Psoas muscle (tissue), 8 donors: ENCODE data around the gene BPIFB1. TPM values are rescaled to one million over a fixed set of nuclear protein-coding genes. Genes with fewer than 3 reads are reported as not detected.

Experiments used
- ATAC-seq, 4 donors: fragments of 200-7000 bp; cut with Tn5 transposase; one replicate each; pipeline ENCODE4 v1.9.1; 2020; ENCODE audit warnings: moderate library complexity in 3 of 4, mild to moderate bottlenecking in 2 of 4
- DNase-seq, 2 donors: peaks; one replicate each; pipeline ENCODE4 v3.0.0-alpha.2; 2020
- H3K27ac ChIP-seq: fragments of 200-600 bp; one replicate; pipeline ENCODE4 v1.8.0; 2022
- H3K27me3 ChIP-seq, 3 donors: fragments of 200-600 bp in 1 of 3; one replicate each; pipeline versions ENCODE4 v1.6.1 to v1.8.0; 2013 to 2022; ENCODE audit warnings: low read length in 2 of 3, mild to moderate bottlenecking in 2 of 3, moderate library complexity in 1 of 3; ENCODE audit not compliant: insufficient read depth in 3 of 3
- H3K36me3 ChIP-seq, 2 donors: fragments of 200-600 bp in 1 of 2; one replicate each; pipeline versions ENCODE4 v1.6.1 to v1.8.0; 2013 to 2022; ENCODE audit warnings: low read depth in 1 of 2, mild to moderate bottlenecking in 1 of 2, moderate library complexity in 1 of 2; ENCODE audit not compliant: insufficient read depth in 1 of 2
- H3K4me1 ChIP-seq: fragments of 200-600 bp; one replicate; pipeline ENCODE4 v1.8.0; 2022
- H3K4me3 ChIP-seq: fragments of 200-600 bp; one replicate; pipeline ENCODE4 v1.8.0; 2022; ENCODE audit warnings: mild to moderate bottlenecking
- H3K9me3 ChIP-seq: fragments of 200-600 bp; one replicate; pipeline ENCODE4 v1.8.0; 2022
- WGBS, 3 donors: extraction: QIAGEN DNeasy Blood & Tissue Kit; methylation state at CpG; one replicate each; pipeline versions ENCODE4 v1.1.6 to v1.1.7; 2013; 5-methylcytosine and 5-hydroxymethylcytosine counted together
- intact Hi-C, 2 donors: fragments of 100-400 bp; cut with DNase I; formaldehyde crosslinking; loops; one replicate each; pipeline versions ENCODE4 v1.11.0 to v1.14.2; 2022
- polyA plus RNA-seq, 3 donors: library from polyadenylated mRNA; stranded (reverse); fragments of 200-250 nt; gene quantifications; one replicate each; pipeline ENCODE4 v1.2.3, GENCODE V29; 2013
- total RNA-seq, 4 donors: library from RNA; stranded (reverse); fragmentation: NEBNext Ultra II Directional in 2 of 4; extraction: Animal tissue kit (Norgen Biotek cat#: 25700) in 2 of 4; gene quantifications; one replicate each; pipeline versions ENCODE4 v1.2.1 to v1.2.4, GENCODE V29; 2021 to 2023
- TF ChIP-seq, protein P1 (sequence below): fragments of 200-600 bp; IDR thresholded peaks from one replicate; pipeline ENCODE4 v1.8.0; 2022; ENCODE audit warnings: antibody characterized with exemption
- donor health status: healthy with polysubstance abuse.
- donor health status: DM: no; HTN: no; CAD: no; lungs with moderate emphysema.
- donor health status: Bipolar disorder and iron deficiency.
- donor health status: healthy.
- donor health status: DM: yes; HTN: yes; CAD: no.
- donor health status: DM: no; HTN: no; CAD: no.
- donor health status: DM: no; HTN: no; CAD: no.
- donor health status: DM: yes; HTN: yes; CAD: no.

BPIFB1 gene
- total and polyA plus RNA-seq, 7 donors: 0.04 TPM; not detected in 6

GRCh38 chr20:33277471-33278441 lies 5.3 kb upstream of the BPIFB1 start:
- ATAC-seq: no peak
- Histone ChIP-seq H3K9me3 (no peaks in the 10 kb centered on the region), H3K36me3 (no peaks in the 10 kb centered on the region), H3K27me3 (peaks cover 0 to 39% (median 6%) of the 10 kb centered on the region in 3 donors), H3K27ac (no peak overlapping the region), H3K4me1 (no peaks in the 10 kb centered on the region), H3K4me3 (no peak overlapping the region)
- no peak for DNase-seq
- intact Hi-C loops: no loop called here
- TF ChIP-seq, protein P1, sequence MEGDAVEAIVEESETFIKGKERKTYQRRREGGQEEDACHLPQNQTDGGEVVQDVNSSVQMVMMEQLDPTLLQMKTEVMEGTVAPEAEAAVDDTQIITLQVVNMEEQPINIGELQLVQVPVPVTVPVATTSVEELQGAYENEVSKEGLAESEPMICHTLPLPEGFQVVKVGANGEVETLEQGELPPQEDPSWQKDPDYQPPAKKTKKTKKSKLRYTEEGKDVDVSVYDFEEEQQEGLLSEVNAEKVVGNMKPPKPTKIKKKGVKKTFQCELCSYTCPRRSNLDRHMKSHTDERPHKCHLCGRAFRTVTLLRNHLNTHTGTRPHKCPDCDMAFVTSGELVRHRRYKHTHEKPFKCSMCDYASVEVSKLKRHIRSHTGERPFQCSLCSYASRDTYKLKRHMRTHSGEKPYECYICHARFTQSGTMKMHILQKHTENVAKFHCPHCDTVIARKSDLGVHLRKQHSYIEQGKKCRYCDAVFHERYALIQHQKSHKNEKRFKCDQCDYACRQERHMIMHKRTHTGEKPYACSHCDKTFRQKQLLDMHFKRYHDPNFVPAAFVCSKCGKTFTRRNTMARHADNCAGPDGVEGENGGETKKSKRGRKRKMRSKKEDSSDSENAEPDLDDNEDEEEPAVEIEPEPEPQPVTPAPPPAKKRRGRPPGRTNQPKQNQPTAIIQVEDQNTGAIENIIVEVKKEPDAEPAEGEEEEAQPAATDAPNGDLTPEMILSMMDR: no peak
- WGBS, 3 donors: 39 to 51% (median 44%) methylated on average over 13 of the region's 13 CpGs

- Histone ChIP-seq H3K4me3 (no peak overlapping the region), H3K4me1 (no peaks in the 10 kb centered on the region), H3K27ac (no peak overlapping the region), H3K27me3 (peaks cover 0 to 46% (median 9%) of the 10 kb centered on the region in 3 donors), H3K36me3 (no peaks in the 10 kb centered on the region), H3K9me3 (no peaks in the 10 kb centered on the region)
- ATAC-seq (no peak), DNase-seq (no peak)
- TF ChIP-seq, protein P1: no peak
- 73 to 81% (median 78%) methylated on average over 3 of the region's 3 CpGs for WGBS, 3 donors
- intact Hi-C loops: no loop called here
Observed at GRCh38 chr20:33278700-33279099, 4.3 kb upstream of the BPIFB1 start.

DNA sequence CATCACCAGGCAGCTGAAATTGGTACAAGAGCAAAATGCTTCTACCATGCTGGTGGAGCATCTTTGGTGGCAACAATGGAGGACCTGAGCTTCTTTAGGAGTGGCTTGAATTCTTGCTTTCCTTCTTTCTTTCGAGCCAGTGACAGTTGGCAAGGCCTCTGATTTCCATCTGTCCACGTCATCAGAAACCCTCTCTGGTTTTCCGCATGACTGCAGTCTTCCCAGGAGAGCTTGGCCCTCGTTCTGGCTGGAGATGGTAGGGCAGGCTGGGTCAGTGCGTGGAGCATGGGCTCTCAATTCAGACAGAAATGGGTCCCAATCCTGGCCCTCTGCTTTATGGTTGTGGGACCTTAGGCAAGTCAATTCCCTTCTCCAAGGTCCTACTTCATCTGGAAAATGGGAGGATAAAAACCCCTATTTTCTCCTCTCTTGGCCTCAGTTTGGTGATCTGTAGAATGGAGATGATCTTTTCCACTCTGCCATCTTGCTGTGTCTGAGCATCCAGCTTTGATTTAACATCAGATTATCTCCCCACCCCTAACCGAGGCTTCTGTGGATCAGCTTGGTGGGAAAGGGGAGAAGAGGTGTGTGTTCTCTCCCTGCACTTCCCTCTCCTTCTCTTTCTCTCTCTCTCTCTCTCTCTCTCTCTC lies 3.6 kb upstream of the BPIFB1 start:
- Histone ChIP-seq H3K27ac (no peak overlapping the region), H3K27me3 (peaks cover 0 to 53% (median 9%) of the 10 kb centered on the region in 3 donors), H3K36me3 (no peaks in the 10 kb centered on the region), H3K4me3 (no peak overlapping the region), H3K9me3 (no peaks in the 10 kb centered on the region), H3K4me1 (no peaks in the 10 kb centered on the region)
- no peak for DNase-seq
- WGBS, 3 donors: 29 to 41% (median 38%) methylated on average over 5 to 6 of the region's 6 CpGs
- intact Hi-C loops: no loop called here
- no peak for ATAC-seq
- TF ChIP-seq, protein P1: no peak

DNA sequence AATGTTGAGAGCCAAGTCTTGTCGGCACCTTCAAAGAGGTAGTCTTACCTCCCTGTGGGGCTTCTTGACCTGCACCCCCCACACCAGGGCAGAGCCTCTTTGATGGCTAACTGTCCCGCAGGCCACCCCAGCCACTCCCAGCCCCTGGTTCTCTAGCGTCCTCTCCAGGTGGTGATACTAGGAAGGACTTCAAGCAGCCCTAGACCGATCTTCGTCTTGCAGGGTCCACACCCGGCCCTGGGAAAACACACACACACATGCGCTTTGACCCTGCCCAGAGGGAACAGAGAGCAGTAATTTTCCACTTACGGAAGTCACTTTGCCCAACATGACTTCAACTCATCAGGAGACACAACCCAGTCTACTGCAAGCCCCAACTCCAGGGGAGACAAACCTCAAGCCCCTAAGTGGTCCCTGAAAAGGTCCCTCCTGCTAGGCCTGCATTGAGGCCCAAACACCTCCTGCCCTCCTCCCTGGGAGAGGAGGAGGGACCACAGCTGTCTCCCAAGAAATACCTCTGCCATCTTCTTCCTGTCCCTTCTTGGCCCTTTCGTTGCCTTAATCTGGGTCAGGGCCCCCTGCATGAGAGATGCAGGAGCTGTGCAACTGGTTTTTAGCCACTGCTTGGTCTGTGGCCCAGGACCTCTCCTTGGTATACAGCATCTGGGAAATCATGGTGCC lies 2.9 kb upstream of the BPIFB1 start:
- TF ChIP-seq, protein P1: no peak
- intact Hi-C loops: no loop called here
- peaks cover 0 to 60% (median 11%) of the 10 kb centered on the region in 3 donors for H3K27me3 ChIP-seq
- ATAC-seq (no peak), DNase-seq (no peak)
- 75 to 78% (median 77%) methylated on average over 9 of the region's 9 CpGs for WGBS, 3 donors
- H3K4me1 ChIP-seq: no peaks in the 10 kb centered on the region
- H3K27ac ChIP-seq: no peak overlapping the region
- H3K36me3 ChIP-seq: no peaks in the 10 kb centered on the region
- H3K4me3 ChIP-seq: no peak overlapping the region
- H3K9me3 ChIP-seq: no peaks in the 10 kb centered on the region
